SKM-1 treated with dmso at 0.1 percent for 144 hours (cell line): Measurements from ENCODE around the gene TMEM135.
"Not testable (repeated sequence)": the region's sequence is repeated elsewhere in the genome, so short reads cannot be mapped to it uniquely, and the experiment has no call there.

Experiments used
- DNase-seq: peaks from one replicate; lab custom pipeline; 2025; ENCODE audit not compliant: unreplicated experiment; lab: John Stamatoyannopoulos, UW

Gene TMEM135

GRCh38 chr11:87139475-87139874 lies 101.7 kb downstream of the TMEM135 start:
- no peak for DNase-seq

DNA sequence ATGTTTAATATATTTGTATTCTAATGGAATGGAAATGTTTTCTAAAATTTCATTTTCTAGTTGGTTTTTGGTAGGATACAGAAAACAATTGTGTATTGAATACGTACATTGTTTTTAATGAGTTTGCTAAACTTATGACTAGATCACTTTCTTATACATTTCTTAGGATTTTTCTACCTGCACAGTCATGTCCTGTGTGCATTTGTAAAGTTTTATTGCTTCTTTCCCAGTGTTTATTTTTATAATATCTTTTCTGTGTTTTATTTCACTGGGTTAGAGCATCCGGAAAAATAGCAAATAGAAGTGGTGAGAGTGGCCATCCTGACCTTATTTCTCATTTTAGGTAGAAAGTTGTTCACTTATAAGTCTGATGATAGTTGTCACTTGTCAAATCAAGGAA lies 103.6 kb downstream of the TMEM135 start:
- no peak for DNase-seq

DNA sequence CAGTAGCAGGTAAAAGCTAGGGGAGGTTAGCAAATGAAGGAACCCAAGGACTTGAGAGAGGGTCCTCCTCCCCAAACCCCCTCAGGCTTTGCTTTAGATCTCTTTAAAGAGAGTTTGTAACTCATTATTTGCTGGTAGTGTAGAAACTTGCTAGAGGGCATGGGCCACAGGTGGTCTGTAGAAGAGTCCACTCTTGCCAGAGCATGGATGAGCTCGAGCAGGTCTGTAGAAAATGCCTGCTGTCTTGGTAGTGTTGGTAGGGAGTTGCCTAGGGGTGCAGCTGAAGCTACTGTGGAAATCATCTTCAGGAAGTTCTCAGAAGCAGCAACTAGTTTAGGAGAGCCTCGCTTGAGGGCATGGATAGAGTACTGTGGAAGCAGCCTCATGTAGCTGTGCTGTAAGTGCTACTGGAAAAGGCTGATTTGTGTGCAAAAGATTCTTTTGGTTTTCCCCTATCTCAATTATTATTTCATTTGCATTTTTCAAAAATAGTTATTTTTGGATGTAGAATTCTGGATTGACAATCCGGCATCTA lies 104.3 kb downstream of the TMEM135 start:
- DNase-seq, result no peak

DNA sequence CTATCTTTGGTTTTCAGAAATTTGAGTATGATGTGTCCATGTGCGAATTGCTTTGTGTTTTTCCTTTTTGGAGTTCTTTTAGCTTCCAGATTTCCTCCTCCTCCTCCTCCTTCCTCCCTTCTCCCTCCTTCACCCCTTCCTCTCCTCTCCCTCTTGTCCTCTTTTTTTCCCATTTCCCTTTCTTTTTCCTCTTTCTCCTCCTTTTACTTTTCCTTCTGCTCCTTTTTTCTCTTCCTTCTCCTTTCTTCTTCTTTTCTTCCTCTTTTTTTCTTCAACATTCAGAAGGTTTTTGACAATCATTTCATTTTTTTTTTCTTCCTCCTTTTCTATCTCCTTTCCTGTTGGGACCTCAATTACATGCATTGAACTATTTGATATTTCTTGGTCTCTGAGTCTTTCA lies 104.9 kb downstream of the TMEM135 start:
- no peak for DNase-seq

GRCh38 chr11:87143641-87144040 lies 105.9 kb downstream of the TMEM135 start:
- DNase-seq, result no peak

- DNase-seq, result no peak
Observed at GRCh38 chr11:87144252-87144651, 106.5 kb downstream of the TMEM135 start.

DNA sequence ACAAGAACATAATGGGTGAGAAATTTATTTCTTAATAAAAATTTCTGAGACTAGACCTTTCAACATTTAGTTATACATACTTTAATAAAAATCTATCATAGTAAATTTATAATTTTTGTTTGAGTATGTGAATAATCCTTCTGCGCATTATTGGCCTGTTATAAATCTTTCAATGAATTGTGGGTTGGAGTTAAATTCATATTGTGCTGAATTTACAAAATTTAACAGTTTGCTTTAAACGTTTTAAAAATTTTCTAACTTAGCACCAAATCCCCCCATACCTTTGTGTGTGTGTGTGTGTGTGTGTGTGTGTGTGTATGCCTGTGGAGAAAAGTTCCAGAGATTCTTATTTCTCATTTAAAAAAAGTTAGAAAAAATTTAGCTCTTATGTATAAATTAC lies 111.0 kb downstream of the TMEM135 start:
- DNase-seq, result no peak

DNA sequence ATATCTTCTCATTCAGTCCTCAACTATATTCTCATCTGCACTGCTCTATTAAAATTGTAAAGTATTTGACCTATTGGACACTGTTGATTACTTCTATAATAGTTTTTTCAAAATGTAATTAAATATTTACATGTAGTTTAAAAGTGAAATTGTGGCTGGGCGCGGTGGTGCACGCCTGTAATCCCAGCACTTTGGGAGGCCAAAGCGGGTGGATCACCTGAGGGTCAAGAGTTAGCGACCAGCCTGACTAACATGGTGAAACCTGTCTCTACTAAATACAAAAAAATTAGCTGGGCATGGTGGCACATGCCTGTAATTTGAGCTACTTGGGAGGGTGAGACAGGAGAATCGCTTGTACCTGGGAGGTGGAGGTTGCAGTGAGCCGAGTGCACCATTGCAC lies 112.0 kb downstream of the TMEM135 start:
- DNase-seq, result not testable (repeated sequence)

DNA sequence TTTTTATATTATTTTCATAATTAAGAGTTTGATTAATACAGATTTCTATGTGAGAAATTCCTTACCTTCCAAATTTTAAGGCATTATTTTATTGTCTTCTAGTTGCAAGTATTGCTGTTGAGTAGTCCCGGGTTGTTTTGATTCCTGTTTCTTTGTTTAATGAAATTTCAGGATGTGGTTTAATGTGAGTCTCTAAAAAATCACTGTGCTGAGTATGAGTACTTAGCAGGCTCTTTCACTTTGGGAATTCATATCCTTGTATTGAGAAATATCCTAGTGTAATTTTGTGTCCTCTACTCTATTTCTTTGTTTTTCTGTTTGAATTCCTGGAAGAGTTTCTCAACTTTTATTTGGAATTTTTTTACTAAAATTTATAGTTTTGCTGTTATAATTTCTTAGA lies 113.2 kb downstream of the TMEM135 start:
- no peak for DNase-seq

GRCh38 chr11:87154246-87154645 lies 116.5 kb downstream of the TMEM135 start:
- DNase-seq, result no peak

GRCh38 chr11:87156970-87157369 lies 119.2 kb downstream of the TMEM135 start:
- DNase-seq, result no peak

DNA sequence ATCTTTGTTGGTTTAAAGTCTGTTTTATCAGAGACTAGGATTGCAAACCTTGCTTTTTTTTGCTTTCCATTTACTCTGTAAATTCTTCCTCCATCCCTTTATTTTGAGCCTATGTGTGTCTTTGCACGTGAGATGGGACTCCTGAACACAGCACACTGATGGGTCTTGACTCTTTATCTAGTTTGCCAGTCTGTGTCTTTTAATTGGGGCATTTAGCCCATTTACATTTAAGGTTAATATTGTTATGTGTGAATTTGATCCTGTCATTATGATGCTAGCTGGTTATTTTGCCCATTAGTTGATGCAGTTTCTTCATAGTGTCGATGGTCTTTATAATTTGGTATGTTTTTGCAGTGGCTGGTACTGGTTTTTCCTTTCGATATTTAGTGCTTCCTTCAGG lies 131.3 kb downstream of the TMEM135 start:
- not testable (repeated sequence) for DNase-seq

DNA sequence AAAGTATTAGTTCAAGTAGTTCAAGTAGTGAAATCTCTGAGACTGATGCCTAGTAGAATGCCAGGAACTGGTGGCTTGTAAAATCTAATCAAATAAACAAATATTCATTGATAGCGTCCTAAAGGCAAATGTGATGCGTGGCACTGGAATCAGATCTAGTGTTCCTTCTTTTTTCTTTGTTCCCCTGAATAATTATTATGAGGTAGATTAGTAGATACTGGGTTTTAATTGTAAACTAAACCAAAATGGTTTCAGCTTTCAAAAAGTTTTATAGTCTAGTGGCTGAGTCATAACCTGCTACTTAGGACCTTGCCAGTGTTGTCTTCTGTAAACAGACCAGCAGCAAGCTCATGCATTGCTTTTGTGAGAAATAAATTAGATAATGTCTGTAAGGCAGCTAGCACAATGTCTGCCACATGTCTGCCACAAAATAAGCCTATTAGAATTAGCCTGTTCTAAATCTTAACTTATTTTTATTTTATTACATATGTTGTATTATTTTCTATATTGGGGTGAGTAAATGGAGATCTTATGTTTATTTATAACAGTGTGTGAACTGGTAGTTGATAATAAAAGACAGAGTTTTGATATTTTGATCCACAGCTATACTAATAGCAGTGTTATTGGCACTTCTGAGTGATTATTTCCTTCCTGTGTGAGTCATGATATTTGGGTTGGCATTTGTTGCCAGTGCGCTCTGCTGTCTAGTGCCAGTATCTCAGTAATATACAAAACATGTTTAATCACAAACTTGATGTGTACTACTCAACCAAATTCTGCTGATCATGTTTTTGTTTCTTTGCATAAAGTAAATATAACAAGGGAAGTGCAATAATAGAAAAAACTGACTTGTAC lies 135.7 kb downstream of the TMEM135 start:
- DNase-seq, result no peak

- DNase-seq, result no peak
Observed at GRCh38 chr11:87174870-87175269, 137.1 kb downstream of the TMEM135 start.

DNA sequence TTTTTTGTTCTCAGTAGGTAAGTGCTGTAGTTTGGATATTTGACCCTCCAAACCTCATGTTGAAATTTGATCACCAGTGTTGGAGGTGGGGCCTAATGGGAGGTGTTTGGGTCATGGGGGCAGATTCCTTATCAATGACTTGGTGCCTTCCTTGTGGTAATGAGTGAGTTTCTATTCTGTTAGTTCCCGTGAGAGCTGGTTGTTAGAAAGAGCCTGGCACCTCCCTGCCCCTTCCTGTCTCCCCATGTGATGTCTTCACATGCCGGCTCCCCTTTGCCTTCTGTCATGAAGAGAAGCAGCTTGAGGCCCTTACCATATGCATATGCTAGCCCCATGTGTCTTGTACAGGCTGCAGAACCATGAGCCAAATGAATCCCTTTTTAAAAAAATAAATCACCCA lies 138.3 kb downstream of the TMEM135 start:
- DNase-seq, result no peak

DNA sequence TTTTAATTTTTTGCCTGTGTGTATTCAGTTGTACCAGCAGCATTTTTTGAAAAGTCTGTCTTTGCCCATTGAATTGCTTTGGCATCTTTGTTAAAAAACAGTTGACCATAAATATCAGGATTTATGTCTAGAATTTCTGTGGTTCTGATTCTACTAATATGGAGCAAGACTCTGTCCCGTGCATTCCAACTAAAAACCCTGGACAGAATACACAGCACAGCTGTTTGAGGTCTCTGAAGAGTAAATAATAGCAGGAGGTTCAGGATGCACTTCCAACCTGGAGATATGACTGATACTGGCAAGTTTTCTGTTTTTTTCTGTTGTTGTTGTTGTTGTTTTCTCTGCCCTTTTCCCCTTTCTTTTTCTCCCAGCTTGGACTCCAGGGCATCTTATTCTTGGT lies 141.9 kb downstream of the TMEM135 start:
- no peak for DNase-seq

DNA sequence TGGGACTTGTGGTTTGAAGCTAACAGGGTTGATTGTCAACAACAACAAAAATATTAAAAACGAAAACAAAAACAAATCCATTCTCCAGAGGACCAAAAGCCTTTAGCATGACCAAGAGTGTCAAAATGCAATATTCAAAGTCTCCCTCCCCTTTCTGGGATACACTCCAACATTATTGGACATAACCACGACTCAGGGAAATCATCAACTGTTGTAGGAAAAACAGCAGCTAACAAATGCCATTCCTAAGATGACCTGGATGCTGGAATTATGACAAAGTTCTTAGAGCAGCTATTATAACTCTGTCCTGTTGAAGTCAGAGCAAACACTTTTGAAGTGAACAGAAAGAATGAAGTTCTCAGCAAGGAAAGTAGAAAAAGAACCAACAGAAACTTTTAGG lies 143.0 kb downstream of the TMEM135 start:
- no peak for DNase-seq

DNA sequence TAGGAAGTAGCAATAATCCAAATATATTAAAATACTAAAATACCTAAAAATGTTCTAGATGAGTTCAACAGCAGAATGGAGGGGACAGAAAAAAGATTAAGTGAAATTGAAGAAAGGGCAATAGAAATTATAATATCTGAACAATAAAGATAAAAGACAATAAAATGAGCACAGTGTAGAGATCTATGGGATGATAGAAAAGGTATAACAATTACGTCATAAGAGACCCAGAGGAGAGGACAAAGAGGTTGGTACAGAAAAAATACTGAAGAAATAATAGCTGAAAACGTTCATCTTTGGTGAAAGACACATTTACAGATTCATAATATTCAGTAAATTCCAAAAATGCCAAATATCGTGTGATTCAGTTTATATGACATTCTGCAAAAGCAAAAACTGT lies 143.4 kb downstream of the TMEM135 start:
- DNase-seq, result no peak

- no peak for DNase-seq
Observed at GRCh38 chr11:87185228-87185627, 147.5 kb downstream of the TMEM135 start.

GRCh38 chr11:87187076-87187475 lies 149.3 kb downstream of the TMEM135 start:
- no peak for DNase-seq

DNA sequence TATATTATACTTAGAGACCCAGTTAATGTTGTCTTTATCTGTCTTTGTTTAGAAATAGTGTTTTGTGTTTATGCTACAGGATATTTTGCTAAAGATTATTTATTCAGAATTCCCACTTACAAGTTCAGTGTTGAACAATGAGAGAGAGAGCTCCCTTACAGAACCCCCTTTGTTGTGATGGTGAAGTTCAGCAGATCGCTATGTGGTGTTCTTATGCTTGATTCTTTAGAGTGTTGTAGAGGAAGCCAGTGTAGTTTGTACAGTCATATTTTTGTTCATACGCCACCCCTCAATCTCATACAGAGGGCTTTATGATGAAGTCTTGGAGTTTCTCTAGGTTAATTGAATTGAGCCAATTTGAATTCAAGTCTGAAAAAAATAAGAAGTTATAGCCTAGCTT lies 150.2 kb downstream of the TMEM135 start:
- DNase-seq, result no peak

GRCh38 chr11:87188396-87188795 lies 150.7 kb downstream of the TMEM135 start:
- not testable (repeated sequence) for DNase-seq

GRCh38 chr11:87188921-87189320 lies 151.2 kb downstream of the TMEM135 start:
- not testable (repeated sequence) for DNase-seq
